HUDEP-2 (cell line): Measurements from ENCODE around the gene SEMA6B.
A peak's percentile ranks its signal among the peaks of the same experiment; 100 is the strongest.
"Not testable (repeated sequence)": the region's sequence is repeated elsewhere in the genome, so short reads cannot be mapped to it uniquely, and the experiment has no call there.

Source experiments
- DNase-seq, 76 experiments: peaks; one replicate each; lab custom pipeline; 2025; ENCODE audit not compliant: unreplicated experiment in 76 of 76; lab: John Stamatoyannopoulos, UW

Gene SEMA6B

GRCh38 chr19:4559569-4559968, at the start of gene SEMA6B:
Gene SEMA6B (minus strand): TSS chr19:4559684. CDS start chr19:4558457, 1,227 bp downstream.
- no peak for DNase-seq

DNA sequence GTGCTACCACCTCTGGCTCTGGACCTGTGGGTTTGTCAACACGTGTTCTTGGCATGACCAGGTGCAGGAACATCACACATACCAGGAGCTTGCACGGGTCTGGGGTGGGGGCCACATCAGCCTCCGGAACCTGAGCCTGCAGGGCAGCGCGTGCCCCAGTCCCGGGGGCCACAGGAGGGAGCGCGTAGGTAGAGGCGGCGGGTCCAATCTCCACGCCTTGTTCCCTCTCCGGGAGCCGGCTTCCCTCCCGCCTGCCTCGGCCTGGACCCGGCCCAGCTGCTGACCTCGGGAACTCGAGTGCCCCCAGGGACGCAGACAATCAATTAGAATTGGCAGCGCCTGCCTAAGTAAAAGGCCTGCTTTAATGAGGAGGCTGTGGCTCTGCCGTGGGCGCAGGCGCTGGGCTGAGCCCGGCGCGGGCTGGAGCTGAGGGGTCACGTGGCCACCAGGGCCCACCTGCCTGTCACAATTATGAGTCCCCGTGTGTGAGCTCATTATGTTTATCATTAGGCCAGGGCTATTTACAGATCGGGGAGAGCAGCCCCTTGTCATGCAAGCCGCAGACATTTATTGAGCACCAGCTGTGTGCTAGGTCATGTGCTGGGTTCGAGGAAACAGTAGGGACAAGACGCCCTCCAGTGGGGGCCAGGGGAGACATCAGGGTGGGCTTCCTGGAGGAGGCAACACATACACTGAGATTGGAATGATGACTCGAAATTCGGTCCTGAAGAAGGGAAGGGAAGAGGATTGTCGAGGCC, 47.6 kb upstream of the SEMA6B start:
- DNase-seq: no peak

DNA sequence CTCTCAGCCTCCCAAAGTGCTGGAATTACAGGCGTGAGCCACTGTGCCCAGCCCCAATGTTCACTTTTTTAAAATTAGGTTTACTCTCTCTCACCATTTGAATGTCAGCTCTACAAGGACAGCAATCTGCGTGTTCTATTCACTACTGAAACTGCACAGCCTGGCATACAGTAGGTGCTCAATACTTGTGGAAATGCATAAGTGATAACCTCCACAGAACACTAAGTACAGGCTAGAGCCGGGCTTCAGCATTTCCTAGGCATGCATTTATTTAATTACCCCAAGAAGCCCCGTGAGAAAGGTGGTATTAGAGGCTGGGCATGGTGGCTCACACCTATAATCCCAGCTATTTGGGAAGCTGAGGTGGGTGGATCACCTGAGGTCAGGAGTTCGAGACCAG, 46.7 kb upstream of the SEMA6B start:
- no peak for DNase-seq

DNA sequence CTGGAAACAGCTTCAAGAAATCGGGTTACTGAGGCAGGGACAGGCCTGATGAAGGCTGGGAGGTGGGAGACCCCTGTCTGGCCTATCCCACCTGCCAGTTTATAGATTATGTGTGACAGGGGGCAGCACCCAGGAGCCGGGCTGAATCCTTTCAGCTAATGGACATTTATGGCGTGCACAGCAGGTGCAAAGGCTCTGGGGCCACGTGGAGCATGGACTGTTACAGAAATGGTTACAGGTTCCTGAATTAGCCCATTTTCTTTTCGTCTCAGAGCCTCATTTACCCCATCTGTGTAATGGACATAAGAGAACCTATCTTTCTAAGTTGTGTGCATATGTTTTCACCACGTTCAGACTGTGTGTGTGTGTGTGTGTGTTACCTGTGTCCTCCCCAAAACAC, 45.4 kb upstream of the SEMA6B start:
- no peak for DNase-seq

GRCh38 chr19:4602915-4603314, 43.4 kb upstream of the SEMA6B start:
- DNase-seq: no peak

DNA sequence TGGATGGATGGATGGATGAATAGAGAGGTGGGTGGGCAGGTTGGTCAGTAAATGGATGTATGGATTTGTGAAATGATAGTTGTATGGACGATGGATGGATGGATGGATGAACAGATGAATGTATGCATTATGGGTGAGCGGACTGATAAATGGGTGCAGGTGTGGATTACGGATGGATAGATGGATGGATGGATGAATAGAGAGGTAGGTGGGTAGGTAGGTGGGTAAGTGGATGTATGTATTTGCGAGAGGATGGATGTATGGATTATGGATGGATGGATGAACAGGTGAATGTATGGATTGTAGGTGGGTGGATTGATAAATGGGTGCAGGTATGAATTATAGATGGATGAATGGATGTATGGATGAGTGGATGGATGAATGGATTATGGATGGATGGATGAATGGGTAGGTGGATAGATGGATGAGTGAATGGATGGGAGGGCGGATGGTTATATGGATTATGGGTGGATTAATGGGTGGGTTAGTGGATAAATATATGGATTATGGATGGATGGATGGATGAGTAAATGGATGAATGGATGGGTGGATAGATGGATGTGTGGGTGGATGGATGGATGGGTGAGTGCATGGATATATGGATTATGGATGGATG, 42.8 kb upstream of the SEMA6B start:
- no peak for DNase-seq

- no peak for DNase-seq
Measured at GRCh38 chr19:4600893-4601292, 41.4 kb upstream of the SEMA6B start.

DNA sequence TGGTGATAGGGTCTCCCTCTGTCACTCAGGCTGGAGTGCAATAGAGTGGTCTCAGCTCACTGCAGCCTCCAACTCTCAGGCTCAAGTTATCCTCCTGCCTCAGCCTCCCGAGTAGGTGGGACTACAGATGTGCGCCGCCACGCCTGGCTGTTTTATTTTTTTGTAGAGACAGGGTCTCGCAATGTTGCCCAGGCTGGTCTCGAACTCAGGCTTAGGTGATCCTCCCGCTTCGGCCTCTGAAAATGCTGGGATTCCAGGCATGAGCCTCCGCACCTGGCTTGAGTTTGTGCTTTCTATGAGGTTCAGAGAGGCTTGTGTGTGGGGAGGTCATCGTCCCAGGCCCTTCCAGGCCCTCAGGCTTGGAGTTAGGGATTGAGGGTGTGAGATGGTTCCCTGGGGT, 40.6 kb upstream of the SEMA6B start:
- no peak for DNase-seq

GRCh38 chr19:4598712-4599111, 39.2 kb upstream of the SEMA6B start:
- no peak for DNase-seq

DNA sequence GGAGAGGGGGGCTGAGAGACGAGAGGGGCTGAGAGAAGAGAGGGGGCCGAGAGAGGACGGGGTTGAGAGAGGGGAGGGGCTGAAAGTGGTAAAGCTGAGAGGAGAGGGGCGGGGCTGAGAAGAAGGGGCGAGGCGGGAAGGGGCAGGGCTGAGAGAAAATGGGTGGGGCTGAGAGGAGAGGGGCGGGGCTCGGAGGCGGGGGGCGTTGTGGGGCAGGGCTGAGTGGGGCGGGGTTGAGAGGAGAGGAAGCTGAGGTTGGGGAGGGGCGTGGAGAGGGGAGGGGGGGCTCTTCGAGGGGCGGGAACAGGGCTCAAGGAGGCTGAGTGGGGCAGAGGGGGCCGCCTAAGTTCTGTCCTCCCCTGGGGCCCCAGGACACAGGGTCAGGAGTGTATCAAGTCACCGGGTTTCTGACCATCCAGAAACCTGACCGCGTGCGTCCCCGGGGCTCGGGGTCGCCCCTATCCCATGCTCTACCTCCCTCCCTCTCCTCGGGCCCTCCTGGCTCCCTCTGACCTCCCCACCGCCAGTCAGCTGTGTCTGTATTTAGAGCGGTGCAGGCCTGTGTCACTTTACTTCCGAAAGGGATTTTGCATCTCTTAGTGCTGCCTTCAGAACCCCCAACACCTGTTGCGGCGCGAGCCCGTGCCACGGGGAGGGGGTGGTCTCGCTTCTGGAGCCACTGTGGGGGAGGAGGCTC, 38.6 kb upstream of the SEMA6B start:
- peak in 46 of 76 experiments; percentile 16 to 73 (median 54) for DNase-seq

DNA sequence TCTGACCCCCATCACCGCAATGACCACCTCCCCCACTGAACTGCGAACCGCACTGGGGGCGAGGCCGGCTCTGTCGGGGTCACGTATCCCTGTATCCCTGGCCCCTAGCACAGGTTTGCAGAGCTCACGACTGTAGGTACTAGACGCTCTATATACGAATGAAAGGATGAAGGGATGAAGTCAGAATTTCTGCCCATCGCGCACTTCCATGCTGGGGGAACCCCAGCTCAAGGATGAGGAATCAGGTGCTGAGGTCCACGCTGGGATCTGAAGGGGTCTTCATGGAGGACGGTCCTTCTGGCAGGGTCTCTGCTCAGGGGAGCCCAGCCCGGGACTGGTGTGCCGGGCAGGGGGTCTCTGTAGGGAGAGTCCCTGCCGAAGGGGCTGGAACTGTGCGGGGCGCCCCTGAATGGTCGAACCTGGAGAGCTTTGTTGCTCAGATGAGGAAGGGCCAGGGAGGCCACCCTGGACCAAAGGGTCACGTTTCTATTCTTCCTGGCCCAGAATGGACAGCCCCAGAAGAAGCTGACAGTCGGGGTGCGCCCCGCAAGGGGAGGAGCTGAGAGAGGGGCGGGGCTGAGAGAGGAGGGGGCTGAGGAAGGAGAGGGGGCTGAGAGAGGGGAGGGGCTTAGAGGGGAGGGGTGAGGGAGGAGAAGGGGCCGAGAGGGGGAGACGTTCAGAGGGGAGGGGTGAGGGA, 37.9 kb upstream of the SEMA6B start:
- peak in 1 of 76 experiments; percentile 45 for DNase-seq

- no peak for DNase-seq
Measured at GRCh38 chr19:4596033-4596904, 36.8 kb upstream of the SEMA6B start.

- not testable (repeated sequence) for DNase-seq
Measured at GRCh38 chr19:4595158-4595557, 35.7 kb upstream of the SEMA6B start.

DNA sequence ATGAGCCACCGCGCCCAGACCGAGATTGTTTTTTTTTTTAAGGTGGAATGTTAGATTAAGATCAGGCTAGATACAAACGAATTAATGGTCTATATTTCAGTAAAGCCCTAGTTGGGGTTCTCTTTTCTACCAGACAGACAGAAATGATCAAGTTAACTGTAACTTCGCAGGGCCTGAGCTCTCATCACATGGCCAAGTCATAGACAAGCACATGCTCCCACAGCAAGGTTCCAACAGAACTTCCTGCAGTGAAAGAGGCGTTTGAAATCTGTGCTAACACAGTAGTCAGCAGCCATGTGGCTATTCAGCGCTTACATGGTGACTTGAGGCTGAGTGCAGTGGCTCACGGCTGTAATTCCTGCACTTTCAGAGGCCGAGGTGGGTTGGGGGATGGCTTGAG, 34.7 kb upstream of the SEMA6B start:
- DNase-seq: no peak

- DNase-seq: no peak
Measured at GRCh38 chr19:4593409-4593851, 33.9 kb upstream of the SEMA6B start.

- no peak for DNase-seq
Measured at GRCh38 chr19:4592445-4592844, 33.0 kb upstream of the SEMA6B start.

- DNase-seq: no peak
Measured at GRCh38 chr19:4591320-4591719, 31.8 kb upstream of the SEMA6B start.

GRCh38 chr19:4590559-4590958, 31.1 kb upstream of the SEMA6B start:
- no peak for DNase-seq

DNA sequence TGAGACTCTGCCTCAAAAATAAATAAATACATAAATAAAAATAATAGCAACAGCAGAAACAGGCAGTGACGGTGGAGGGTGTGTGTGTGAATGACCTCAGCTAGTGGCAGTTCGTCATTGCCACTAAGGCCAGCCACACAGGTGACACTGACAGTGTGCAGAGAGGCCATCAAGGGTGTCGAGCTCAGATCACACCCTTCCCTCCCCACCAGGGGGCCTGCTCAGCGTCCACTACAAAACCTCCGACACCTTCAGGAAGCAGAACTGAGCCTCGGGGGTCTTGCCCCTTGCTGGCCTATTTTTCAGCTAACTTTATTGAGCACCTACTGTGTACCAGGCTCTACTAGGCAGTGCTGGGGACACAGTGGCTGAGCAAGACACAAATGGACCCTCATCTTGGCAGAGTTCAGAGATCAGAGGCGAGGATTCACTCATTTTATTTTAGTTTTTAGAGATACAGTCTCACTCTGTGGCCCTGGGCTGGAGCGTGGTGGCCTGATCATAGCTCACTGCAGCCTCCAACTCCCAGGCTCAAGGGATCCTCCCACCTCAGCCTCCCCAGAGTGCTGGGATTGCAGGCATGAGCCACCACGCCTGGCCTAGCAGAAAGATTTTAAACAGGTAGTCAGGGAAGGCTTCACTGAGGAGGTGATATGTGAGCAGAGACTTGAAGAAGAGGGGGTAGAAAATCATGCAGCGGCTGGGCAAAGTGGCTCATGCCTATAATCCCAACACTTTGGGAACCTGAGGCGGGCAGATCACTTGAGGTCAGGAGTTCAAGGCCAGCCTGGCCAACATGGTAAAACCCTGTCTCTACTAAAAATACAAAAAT, 30.3 kb upstream of the SEMA6B start:
- DNase-seq: peak in 24 of 76 experiments; percentile 12 to 47 (median 28)
